HS-5 (cell line): ENCODE results near the gene MKRN2.

Experiments
- DNase-seq: peaks from one replicate; pipeline ENCODE4 v3.0.0-alpha.2; 2012; ENCODE audit warnings: low read depth

Gene MKRN2

DNA sequence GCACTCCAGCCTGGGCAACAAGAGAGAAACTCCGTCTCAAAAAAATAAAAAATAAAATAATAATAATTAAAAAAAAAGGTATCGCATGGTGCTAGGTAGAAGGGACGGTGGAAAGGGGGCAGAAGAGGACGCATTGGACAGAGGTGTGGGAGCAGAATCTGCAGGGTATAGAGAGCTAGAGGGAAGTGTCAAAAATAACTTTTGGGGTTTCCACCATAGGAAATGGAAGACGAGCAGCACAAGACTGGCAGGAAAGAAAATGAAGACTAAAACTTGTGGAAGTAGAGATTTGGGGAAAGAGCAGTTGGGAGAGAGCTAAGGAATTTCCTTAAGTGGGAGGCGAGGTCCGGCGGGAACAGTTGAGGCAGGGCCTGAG is 585 bp upstream of the MKRN2 start:
- no peak for DNase-seq

DNA sequence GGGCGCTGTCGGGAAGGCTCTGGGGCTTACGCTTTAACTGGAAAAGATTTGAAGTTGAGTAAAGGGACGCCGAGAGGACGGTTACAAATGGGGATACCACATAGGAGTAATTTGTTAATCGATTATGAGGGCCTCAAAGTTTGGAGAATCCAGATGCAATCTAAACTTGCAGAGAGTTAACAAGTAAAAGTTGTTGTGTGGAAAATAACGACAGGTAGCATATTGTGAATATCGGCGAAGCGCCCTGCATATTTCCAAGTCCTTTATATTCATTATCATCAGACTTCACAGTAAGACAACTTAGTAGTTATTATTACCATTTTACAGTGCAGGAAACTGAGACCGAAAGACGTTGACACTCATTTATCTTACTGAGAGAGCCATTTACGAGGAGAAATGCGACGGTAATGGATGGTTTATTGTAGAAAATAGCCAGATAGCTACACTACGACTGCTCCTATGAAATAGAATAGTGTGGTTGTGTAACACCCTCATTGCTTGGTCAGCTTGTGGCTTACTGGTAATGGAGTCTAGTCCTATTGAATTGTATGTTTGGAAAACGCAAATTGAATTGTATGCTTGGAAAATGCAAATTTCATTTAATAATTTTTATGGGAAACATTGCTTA is 700 bp downstream of the MKRN2 start:
- no peak for DNase-seq

DNA sequence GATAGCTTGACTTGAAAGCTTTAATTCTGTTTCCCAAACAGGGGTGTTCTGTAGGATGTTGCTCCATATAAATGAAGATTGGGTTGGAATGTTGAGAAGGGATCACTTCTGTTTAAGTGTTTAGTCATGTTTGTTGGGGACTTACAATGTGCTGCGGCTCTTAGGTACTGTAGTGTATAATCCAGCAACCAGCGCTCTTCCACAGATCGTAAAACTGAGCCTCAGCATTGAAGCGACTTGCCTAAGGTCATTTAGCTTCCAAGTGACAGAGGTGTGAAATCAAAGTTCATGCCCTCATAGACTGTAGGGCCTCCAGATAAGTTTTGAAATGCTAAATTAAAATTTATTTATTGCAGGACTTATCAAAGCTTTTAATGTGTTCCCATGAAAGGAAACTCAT is 1.8 kb downstream of the MKRN2 start:
- no peak for DNase-seq

DNA sequence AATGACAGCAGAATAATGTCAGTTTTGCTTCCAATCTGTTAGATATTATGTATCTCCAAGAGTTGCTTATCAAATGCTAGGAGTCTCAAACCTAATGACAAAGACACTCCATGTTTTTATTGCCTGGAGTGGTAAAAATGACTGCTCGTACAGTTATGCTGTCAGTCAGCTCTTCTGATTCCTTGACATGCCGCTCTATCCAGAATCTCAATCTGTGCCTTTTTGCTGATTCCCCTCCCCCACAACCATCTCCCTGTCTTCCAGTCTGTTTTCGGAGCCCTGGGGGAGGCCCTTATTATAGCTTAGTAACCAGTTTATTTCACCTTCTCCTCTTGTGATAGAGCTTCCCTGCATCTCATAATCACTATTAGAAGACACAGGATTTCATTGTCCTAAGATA is 2.6 kb downstream of the MKRN2 start:
- no peak for DNase-seq

DNA sequence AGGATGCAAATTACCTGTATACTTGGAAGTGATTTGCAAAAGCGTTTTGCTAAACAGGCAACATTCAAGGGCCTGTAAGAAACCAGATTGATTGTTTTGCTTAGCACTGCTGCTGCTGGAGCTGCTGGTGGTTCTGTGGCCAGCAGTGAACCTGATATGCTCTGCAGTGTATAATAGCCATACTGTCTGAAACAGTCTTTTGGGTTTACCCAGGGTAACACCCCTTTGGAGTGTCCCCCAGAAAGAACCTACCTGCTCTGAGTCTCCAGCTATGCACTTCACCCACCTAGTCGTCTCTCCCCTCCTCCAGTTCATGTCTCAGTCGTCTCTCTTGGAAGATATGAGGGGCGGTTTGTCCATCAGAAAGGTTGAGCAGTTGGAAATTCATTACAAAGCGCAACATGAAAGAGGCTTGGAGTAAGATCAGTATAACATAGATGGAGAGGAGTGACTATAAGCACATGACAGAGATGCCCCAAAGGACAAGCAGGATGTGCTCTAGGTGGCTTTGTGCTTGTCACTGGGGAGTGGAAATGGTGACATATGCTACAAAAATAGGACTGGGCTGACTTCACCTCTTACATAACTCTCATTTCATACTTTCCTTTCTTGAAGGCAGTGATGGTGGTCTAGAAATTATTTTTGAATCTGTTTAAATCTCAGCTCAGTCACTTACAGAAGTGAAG is 3.8 kb downstream of the MKRN2 start:
- no peak for DNase-seq

DNA sequence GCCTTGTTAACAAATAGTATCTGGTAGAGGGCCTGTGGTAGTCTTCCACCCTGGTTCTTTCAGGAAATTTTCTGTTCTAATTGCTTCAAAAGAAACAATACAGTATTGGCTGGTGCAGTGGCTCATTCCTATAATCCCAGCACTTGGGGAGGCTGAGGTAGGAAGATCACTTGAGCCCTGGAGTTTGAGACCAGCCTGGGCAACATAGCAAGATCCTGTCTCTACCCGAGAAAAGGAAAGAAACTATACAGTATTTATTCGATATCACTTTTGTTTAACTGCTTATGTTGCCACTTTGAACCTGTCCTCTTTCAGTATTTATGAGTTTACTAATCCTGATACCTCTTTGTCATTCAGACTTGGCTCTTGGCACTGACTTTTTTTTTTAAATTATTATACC is 4.5 kb downstream of the MKRN2 start:
- no peak for DNase-seq

DNA sequence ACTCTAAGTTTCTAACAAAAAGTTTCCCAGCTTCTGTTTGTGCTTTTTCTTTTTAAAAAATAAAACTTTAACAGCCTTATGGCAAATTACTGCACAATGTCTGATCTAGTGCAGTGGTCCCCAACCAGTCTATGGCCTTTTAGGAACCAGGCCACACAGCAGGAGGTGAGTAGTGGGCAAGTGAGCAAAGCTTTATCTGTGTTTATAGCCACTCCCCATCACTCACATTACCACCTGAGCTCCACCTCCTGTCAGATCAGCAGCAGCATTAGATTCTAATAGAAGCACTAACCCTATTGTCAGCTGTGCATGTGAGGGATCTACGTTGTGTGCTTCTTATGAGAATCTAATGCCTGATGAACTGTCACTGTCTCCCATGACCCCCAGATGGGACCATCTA is 5.6 kb downstream of the MKRN2 start:
- no peak for DNase-seq

DNA sequence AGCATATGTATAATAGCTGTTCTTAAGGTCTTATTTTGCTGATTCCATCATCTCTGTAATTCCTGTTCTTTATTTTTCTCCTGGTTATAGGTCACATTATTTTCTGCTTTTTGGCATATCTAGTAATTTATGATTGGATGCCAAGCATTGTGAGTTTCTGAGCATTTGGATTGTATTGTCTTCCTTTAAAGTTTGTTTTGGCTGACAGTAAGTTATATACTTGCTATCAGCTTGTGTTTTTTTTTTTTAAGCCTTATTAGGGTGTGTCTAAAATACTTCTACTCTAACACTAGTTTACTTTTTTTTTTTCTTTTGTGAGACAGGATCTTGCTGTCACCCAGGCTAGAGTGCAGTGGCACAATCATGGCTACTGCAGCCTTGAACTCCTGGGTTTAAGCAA is 10.1 kb downstream of the MKRN2 start:
- no peak for DNase-seq

DNA sequence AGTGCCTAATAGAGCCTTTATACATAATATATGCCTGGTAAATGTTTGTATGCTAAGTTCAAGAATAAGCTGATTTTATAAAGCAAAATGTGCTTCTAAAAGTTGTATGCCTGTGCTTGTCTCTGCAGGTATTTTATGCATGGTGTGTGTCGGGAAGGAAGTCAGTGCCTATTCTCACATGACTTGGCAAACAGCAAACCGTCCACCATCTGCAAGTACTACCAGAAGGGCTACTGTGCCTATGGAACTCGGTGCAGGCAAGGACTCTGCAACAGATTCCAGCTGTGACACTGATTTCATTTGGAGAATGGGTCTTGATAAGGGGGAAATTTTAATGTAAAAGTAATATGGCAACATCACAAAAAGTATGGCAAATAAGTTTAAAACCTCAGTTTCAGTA is 11.9 kb downstream of the MKRN2 start:
- DNase-seq, result no peak

DNA sequence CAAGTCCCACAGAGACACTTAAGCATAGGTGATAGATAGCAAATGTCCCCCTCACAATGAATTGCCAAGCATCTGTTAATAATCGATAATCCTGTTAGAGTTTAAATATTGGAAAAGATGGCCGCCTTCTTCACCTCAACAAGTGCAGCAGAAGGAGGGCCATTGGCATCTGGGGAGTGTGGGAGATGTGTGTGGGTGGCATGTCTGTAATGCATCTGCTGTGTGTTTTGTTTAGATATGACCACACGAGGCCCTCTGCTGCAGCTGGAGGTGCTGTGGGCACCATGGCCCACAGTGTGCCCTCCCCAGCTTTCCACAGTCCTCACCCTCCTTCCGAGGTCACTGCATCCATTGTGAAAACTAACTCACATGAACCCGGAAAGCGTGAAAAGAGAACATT is 12.9 kb downstream of the MKRN2 start:
- DNase-seq, result no peak

DNA sequence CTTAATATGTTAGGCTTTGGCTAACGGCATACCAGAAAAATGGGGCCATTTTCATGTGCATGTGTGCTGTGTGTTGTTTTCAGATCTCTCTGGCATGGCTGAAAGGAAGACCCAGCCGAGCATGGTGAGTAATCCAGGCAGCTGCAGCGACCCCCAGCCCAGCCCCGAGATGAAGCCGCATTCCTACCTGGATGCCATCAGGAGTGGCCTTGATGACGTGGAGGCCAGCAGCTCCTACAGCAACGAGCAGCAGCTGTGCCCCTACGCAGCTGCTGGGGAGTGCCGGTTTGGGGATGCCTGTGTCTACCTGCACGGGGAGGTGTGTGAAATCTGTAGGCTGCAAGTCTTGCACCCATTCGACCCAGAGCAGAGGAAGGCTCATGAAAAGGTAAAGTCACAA is 15.1 kb downstream of the MKRN2 start:
- DNase-seq, result no peak

DNA sequence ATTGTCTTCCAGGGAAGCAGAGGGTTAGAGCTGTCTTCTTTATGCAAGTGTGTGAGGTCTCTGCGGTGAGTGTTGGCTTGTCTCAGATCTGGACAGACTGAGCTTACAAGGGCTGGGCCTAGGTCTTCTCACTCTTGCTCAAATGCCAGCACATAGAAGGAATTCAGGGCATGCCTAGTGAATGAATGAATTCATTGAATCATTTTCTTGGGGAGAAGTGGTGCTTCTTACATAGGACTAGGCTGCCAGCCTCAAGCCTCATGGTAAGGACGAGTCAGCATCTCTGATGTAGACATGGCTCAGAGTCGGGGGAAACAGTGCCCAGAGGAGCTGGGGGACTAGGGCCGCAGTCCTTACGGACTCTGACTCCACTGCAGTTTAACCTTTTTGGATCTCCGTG is 17.2 kb downstream of the MKRN2 start:
- DNase-seq, result no peak

DNA sequence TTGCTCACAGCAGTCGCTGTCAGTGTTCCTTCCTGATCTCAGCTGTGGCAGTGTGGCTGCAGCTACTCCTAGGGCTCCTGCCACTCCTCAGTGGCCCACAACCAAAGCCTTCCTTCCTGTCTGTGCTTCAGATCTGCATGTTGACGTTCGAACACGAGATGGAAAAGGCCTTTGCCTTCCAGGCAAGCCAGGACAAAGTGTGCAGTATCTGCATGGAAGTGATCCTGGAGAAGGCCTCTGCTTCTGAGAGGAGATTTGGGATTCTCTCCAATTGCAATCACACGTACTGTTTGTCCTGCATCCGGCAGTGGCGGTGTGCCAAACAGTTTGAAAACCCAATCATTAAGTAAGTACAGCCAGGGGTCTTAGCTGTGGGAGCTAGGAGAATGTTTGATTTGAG is 17.8 kb downstream of the MKRN2 start:
- DNase-seq, result no peak

DNA sequence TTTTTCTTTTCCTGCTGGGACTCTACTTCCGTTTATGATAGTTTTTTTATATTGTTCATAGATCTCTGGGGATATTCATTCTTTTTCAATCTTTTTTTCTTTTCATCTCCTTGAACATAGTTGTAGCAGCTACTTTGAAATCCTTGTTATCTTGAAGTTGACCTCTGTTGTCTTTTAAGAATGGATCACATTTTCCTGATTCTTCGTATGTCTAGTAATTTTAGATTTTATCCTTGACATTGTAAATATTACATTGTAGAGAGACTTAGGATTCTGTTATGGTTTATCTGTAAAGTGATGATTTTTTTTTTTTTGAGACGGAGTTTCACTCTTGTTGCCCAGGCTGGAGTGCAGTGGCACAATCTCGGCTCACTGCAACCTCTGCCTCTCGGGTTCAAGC is 20.5 kb downstream of the MKRN2 start:
- DNase-seq, result no peak

DNA sequence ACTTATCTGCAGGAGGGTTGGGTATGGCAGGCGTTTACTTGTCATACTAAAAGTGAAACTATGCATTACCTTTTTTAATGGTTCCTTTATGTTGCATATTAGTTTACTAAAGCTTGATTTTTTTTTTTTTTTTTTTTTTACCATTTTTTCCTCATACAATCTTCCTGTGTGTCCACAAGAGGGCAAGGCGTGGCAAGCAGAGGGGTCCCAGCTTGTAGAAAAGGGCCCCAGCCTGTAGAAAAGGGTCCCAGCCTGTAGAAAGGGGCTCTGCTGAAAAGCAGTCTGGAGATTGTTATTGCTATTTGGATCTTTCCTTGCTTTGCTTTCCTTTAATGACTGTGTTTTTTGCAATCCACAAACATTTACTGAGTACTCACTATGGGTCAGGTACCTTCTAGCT is 21.9 kb downstream of the MKRN2 start:
- no peak for DNase-seq

DNA sequence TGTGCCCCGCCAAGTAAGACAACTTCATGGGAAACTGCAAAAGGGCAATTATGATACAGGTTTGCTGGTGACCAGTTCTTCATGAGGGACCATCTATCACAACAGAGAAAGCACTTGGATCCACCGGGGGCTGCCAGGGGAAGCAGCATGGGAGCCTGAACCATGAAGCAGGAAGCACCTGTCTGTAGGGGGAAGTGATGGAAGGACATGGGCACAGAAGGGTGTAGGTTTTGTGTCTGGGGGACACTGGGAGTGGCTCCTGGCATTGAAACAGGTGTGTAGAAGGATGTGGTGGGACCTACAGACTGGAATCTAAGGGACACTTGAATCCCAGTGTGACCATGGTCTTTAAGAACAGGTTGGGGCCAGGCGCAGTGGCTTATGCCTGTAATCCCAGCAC is 22.6 kb downstream of the MKRN2 start:
- DNase-seq, result no peak

DNA sequence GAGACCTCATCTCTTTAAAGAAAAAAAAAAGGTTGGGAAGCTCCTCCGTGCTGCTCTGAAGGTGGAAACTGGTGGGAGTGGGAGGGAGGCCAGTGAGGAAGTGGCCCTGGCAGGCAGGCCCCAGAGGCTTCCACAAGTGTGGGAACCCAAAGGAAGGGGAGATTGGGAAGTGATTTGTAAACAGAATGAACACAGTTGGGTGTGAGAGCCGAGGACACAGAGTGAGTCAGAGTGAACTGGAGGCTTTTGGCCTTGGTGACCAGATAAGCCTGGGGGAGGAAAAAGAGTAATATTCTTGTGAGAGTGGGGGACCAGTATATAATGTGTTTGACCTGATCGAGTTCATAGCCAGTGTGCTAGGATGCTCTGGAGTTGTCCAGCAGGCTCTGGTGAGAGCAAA is 23.0 kb downstream of the MKRN2 start:
- DNase-seq, result no peak

DNA sequence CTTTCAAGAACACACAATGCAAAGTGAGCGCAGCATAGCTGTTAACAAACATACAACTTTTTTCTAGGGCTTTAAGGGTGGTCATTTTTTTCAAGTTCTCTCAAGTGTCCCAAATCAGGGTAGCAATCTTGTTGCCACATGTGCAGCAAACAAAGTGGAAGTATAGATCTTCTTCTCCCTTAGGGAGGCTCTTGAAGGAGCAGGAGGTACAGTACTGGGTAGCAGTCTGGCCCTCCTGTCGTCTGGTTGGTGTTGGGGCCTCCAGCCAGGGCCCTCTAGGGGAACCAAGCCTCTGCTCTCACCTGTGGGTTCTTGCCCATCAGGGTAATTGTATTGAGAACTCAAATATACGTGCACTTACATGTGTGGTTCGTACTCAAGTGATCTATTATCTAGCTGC is 25.8 kb downstream of the MKRN2 start:
- DNase-seq, result no peak

DNA sequence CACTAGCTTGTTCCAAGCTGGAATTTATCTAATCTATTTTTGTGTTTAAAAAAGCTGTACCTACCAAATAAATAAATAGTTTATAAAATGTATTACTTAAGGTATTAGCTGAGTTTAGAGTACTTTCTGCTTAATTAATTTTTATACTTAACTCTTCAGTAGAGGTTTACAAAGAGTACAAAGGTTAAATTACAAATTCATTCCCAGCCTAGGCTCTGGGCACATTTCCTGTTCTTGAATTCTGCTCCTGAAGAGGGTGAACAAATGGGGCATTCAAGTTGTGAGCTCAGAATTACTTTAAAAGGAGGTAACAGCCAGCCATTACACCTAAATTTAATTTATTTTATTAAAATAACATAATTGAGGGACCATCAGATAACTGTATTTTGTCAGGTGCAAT is 26.4 kb downstream of the MKRN2 start:
- no peak for DNase-seq

DNA sequence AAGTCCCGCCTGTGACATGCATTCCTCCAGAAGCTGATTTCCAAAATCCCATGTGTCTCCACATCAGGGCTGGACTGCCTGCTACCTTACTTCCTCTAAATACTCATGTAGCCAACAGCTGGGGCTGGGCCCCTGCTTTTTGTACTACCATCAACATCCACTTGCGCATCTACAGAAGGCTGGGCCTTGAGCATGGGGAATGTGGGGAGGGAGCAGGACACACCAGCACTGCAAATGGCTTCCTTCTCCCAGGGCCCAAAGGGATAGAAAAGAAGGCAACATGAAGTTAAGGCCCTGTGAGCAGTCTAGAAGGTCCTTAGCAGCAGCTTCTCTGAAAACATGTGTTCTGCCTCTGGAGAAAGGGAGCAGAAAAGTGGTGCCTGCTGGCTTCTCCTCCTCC is 27.2 kb downstream of the MKRN2 start:
- DNase-seq, result no peak

DNA sequence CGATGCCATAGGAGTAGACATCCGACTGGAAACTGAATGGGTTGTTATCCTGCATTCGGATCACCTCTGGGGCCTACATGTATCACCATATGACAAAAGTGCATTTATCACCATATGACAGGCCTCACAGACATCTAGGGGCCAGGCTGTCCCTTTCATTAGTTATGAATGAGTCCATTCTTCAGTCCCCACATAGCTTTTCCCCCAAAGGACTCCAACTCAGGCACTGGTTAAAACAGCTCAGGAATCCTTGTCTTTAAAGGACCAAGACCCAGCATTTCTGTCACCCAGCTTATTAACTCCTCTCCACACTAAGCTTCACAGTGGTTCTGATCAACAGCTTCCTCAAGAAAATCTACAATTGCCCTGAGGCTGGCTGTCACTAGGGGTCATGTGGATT is 28.3 kb downstream of the MKRN2 start:
- no peak for DNase-seq

DNA sequence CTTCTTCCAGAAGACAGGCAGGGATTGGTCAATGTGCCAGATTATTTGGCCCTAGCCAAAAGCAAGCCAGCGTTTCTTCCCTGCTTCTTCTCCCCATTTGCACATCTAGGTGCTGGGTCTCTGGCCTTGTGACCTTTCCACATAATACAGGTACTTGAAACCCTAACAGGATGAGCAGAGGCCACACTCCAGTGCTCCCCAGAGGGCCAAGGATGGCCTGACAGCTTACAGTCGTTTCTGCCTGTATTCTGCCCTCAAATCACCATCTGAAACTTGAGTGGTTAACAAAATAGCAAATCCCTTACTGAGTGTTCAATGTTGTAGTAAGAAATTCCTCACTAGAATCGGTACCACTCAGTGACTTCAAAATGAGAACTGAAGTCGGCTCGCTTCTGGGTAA is 29.1 kb downstream of the MKRN2 start:
- DNase-seq, result no peak

DNA sequence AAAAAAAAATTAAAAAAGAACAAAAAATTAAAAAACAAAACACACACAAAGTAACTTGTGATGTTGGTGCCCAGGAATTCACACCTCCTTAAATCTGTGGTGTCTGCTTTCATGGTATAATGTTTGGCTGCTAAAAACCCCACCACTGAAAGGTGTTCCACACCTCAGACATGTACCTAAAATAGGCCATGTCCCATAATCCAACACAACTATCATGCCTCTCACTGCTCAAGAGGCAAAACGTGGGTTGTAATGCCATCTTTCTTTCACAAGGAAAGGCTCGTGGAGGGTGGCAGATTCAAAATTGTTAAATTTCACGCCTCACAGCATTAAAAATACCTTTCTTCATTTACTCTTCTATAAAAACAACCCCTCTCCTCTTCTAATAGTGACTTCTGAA is 29.5 kb downstream of the MKRN2 start:
- DNase-seq, result no peak
